ENCODE measurements around the gene LIMK1.

Gene LIMK1

DNA sequence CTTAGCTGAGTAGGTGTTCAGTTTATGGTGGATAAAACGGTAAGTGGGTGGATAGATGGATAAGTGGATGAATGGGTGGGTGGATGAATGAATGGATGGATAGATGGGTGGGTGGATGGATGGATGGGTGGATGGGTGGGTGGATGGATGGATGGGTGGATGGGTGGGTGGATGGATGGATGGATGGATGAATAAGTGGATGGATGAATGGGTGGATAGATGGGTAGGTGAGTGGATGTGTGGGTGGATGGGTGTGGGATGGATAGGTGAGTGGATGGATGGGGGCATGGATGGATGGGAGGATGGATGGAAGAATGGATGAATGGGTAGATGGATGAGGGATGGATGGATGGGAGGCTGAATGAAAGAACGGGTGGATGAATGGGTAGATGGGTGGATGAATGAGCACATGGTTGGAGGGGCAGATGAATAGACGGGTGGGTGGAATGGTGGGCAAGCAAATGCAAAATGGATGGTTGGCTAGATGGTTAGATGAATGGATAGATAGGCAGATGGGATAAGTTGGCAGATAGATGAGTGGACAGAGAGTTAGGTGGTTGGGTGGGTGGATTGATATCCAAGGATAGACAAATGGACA, 29.9 kb upstream of the LIMK1 start:
- no peak overlapping the region for H3K9ac ChIP-seq

DNA sequence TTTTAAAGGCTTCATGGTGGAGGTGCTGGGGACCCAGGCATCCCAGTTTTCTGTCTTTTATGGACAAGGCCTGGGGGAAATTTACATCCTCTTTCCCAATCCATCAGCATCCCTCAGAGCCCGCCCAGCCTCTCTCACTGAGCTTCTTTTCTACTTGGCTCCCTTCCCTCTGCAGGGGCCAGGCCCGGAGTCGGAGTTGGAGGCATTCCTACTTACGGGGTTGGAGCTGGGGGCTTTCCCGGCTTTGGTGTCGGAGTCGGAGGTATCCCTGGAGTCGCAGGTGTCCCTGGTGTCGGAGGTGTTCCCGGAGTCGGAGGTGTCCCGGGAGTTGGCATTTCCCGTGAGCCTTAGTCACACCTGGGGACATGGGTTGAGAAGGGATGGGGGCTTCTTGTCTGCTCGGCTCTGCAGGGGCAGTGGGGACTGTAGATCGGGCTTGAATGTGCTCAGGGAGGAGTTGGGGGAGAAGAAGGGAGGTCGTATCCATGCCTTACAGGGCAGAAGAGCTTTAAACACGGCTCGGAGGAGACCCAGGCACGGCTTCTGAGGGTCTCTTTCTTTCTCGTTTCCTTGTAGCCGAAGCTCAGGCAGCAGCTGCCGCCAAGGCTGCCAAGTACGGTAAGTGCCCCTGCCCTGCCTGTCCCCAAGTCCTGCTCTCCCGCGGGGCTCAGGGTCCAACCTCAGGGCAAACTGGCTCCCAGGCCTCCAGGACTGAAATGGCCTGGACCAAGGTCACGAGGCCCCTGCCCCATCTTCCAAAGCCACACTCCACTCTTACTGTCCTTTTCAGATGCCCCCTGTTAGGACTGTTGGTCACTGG, 27.3 kb upstream of the LIMK1 start:
- H3K36me3 ChIP-seq, result no peaks in the 10 kb centered on the region
- no peak overlapping the region for H3K9ac ChIP-seq
- H4K20me1 ChIP-seq, result no peaks in the 10 kb centered on the region
- H3K4me1 ChIP-seq, result peaks cover 30% of the 10 kb centered on the region
- no peak for TF ChIP-seq Cebpa-rat (IDR thresholded peaks at IDR 0.05)
- no peak overlapping the region for H3K27ac ChIP-seq
- H3K4me3 ChIP-seq, result no peak overlapping the region
- no peaks in the 10 kb centered on the region for H3K9me3 ChIP-seq
- H3K27me3 ChIP-seq, result no peaks in the 10 kb centered on the region
- H3K4me2 ChIP-seq, result no peak overlapping the region

More for the DNA sequence above, 29.9 kb upstream of the LIMK1 start:
- Histone ChIP-seq H3K4me2 (no peak overlapping the region), H3K36me3 (no peaks in the 10 kb centered on the region), H3K27ac (no peak overlapping the region), H3K9me3 (no peaks in the 10 kb centered on the region; the same call in 1 of the 2 replicates), H3K4me1 (peaks cover 29% of the 10 kb centered on the region), H3K4me3 (no peak overlapping the region), H4K20me1 (no peaks in the 10 kb centered on the region), H3K27me3 (no peaks in the 10 kb centered on the region)
- TF ChIP-seq Cebpa-rat (IDR thresholded peaks at IDR 0.05), result no peak

DNA sequence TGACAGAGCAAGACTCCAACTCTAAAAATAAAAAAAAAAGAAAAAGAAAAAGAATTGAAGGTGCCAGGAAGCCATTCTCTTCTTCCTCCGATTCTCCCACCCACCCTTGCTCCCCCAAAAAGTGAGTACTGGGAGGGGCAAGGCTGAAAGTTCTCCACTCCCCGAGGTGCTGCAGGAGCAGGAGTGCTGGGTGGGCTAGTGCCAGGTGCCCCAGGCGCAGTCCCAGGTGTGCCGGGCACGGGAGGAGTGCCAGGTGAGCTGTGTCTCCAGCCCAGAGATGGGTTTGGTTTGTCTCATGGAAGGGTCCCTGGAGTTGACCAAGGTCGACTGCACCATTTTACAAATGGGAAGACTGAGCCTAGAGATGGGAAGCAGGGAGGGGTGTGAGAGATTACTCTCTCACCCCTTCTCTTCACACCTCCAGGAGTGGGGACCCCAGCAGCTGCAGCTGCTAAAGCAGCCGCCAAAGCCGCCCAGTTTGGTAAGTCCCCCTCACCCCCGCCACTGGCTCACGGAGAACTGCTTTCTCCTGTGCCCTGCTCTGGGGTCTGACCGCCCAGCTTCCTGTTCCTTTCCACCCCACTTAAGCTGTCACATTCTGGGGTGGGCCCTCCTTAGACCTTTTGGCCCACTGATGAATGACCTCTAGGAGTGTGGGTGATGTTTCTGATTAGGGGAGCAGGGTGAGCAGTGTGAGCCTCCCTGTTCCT, 26.2 kb upstream of the LIMK1 start:
- Histone ChIP-seq H3K4me3 (no peak overlapping the region), H3K4me2 (no peak overlapping the region), H4K20me1 (no peaks in the 10 kb centered on the region), H3K9me3 (no peaks in the 10 kb centered on the region), H3K27me3 (no peaks in the 10 kb centered on the region), H3K36me3 (no peaks in the 10 kb centered on the region), H3K4me1 (peaks cover 26% of the 10 kb centered on the region), H3K27ac (no peak overlapping the region), H3K9ac (no peak overlapping the region)
- TF ChIP-seq Cebpa-rat (IDR thresholded peaks at IDR 0.05), result no peak

DNA sequence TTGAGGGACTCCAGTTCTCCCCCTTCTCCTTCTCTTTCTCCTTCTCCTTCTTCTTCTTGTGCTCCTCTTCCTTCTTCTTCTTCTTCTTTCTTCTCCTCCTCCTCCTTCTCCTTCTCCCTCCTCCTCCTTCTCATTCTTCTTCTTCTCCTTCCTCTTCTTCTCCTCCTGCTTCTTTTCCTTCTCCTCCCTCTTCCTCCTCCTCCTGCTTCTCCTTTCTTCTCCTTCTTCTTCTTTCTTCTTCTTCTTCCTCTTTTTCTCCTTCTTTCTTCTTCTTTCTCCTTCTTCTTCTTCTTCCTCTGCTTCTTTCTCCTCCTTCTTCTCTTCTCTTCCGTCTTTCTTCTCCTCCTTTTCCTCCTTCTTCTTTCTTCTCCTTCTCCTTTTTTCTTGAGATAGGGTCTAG, 25.6 kb upstream of the LIMK1 start:
- no peaks in the 10 kb centered on the region for H3K36me3 ChIP-seq
- H3K27me3 ChIP-seq, result no peaks in the 10 kb centered on the region
- no peak overlapping the region for H3K9ac ChIP-seq
- TF ChIP-seq Cebpa-rat (IDR thresholded peaks at IDR 0.05), result no peak
- no peak overlapping the region for H3K27ac ChIP-seq
- no peaks in the 10 kb centered on the region for H3K9me3 ChIP-seq
- no peak overlapping the region for H3K4me2 ChIP-seq
- no peak overlapping the region for H3K4me3 ChIP-seq
- no peaks in the 10 kb centered on the region for H4K20me1 ChIP-seq
- peaks cover 24% of the 10 kb centered on the region for H3K4me1 ChIP-seq

DNA sequence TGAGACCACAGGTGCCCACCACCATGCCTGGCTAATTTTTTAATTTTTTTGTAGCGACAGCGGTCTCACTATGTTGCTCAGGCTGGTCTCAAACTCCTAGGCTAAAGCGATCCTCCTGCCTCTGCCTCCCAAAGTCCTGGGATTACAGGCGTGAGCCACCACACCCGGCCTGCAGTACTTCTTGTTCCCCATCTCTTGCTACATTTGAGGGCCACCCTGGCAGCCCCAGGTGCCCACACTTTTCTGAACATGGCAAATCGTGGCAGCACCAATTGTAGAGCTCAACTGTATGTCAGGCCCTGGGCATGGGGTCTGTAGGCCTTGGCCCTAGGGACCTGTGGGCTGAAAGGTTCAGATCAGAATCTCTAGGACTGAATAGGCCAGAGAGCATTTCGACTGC, 25.1 kb upstream of the LIMK1 start:
- TF ChIP-seq Cebpa-rat (IDR thresholded peaks at IDR 0.05), result no peak
- Histone ChIP-seq H3K9ac (no peak overlapping the region), H4K20me1 (no peaks in the 10 kb centered on the region), H3K27ac (no peak overlapping the region), H3K4me3 (no peak overlapping the region), H3K27me3 (no peaks in the 10 kb centered on the region), H3K4me1 (peaks cover 22% of the 10 kb centered on the region), H3K9me3 (no peaks in the 10 kb centered on the region), H3K4me2 (no peak overlapping the region), H3K36me3 (no peaks in the 10 kb centered on the region)

DNA sequence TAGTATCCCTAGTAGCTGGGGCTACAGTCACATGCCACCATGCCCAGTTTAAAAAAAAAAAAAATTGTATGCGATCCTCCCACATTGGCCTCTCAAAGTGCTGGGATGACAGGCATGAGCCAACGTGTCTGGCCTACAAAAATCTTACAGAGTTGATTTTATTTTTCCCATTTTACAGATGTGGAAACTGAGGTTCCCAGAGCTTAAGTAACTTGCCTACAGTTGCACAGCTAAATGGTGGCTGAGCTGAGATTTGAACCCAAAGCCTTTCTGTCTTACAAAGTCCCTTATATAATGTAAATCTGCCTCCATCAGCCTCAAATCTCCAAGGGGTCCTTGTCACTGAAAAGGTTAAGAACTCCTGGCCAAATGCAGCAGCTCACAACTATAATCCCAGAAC, 24.6 kb upstream of the LIMK1 start:
- peaks cover 22% of the 10 kb centered on the region for H3K4me1 ChIP-seq
- no peak overlapping the region for H3K27ac ChIP-seq
- H3K9me3 ChIP-seq, result no peaks in the 10 kb centered on the region
- H3K27me3 ChIP-seq, result no peaks in the 10 kb centered on the region
- H3K4me2 ChIP-seq, result no peak overlapping the region
- H3K4me3 ChIP-seq, result no peak overlapping the region
- no peaks in the 10 kb centered on the region for H4K20me1 ChIP-seq
- no peak for TF ChIP-seq Cebpa-rat (IDR thresholded peaks at IDR 0.05)
- no peaks in the 10 kb centered on the region for H3K36me3 ChIP-seq
- H3K9ac ChIP-seq, result no peak overlapping the region

DNA sequence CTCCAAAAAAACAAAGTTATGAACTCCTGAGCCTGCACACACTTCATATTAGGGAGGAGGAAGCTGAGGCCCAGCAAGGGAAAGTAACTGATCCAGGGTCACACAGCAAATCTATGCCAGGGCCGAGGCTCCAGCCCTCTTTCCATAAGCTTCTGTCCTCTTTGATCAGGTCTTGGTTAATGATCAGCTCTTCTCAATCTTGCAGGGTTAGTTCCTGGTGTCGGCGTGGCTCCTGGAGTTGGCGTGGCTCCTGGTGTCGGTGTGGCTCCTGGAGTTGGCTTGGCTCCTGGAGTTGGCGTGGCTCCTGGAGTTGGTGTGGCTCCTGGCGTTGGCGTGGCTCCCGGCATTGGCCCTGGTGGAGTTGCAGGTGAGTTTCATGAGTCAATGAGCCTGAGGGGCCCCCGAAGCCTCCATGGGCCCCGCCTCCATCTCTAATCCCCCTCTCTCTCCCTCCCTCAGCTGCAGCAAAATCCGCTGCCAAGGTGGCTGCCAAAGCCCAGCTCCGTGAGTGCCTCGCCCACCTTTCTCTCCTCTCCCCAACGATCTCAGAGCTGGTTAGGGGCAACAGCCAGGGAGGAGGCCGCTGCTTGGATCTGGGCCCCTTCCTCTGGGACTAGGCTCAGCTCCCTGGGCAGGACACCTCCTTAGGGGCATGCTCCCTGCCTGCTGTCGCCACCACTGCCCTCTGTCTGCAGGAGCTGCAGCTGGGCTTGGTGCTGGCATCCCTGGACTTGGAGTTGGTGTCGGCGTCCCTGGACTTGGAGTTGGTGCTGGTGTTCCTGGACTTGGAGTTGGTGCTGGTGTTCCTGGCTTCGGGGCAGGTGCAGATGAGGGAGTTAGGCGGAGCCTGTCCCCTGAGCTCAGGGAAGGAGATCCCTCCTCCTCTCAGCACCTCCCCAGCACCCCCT, 23.7 kb upstream of the LIMK1 start:
- H3K9me3 ChIP-seq, result no peaks in the 10 kb centered on the region
- TF ChIP-seq Cebpa-rat (IDR thresholded peaks at IDR 0.05), result no peak
- H3K27me3 ChIP-seq, result no peaks in the 10 kb centered on the region
- H3K9ac ChIP-seq, result no peak overlapping the region
- no peak overlapping the region for H3K4me3 ChIP-seq
- no peaks in the 10 kb centered on the region for H4K20me1 ChIP-seq
- no peaks in the 10 kb centered on the region for H3K36me3 ChIP-seq
- peaks cover 22% of the 10 kb centered on the region for H3K4me1 ChIP-seq
- H3K4me2 ChIP-seq, result peak overlapping the region; percentile 22; the same call in 1 of the 2 replicates
- no peak overlapping the region for H3K27ac ChIP-seq

DNA sequence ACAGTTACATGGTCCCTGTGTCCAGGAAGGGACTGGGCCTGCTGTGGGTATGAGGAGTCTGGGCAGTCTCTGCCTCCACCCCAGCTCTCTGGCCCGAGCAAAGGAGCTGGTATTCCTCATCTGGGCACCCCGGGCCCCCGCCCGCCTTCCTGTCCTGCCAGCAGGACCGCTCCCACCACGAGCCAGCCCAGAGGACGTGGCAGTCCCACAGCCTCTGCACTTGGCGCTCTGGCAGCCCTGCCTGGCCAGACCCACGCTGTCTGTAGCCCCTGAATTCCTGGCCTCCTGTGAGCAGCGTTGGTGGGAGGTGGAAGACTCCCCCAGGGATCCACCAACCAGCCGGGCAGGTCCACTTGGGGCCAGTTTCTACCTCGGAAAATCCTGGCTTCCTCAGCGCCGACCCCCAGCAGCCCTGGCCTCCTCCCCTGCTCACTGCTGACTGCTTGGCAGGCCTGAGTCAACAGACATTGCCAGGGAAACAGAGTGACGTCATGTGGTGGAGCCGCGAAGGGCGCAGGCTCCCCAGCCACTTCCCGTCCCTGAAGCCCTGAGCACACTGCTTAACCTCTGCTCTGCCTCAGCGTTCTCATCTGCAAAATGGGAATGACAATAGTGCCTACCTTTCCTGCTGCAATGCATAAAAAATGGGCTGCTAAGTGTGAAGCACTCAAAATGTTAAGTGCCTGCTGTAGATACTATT, 21.6 kb upstream of the LIMK1 start:
- Histone ChIP-seq H3K4me1 (peaks cover 22% of the 10 kb centered on the region), H3K36me3 (no peaks in the 10 kb centered on the region), H3K9ac (no peak overlapping the region), H3K9me3 (no peaks in the 10 kb centered on the region), H3K4me3 (no peak overlapping the region), H3K27me3 (no peaks in the 10 kb centered on the region), H3K27ac (peak overlapping the region; percentile 41), H4K20me1 (no peaks in the 10 kb centered on the region), H3K4me2 (peak overlapping the region; percentile 13; the same call in 1 of the 2 replicates)
- no peak for TF ChIP-seq Cebpa-rat (IDR thresholded peaks at IDR 0.05)

DNA sequence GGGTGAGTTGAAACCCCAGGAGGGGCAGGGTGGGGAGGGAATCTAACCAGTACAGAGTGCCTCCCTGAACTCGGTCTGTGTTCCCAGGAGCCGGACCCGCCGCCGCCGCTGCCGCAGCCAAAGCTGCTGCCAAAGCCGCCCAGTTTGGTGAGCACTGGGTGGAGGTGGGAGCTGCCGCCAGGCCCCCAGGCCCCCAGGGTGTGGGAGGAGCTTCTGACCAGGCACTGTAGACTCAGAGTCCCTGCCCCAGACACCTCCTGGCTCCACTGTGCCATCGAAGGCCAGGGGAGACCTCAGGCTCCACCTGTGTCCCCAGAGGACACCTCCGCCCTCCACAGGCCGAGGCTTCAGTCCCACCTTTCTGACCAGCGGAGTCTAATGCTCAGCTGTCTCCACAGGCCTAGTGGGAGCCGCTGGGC, 20.4 kb upstream of the LIMK1 start:
- no peak overlapping the region for H3K4me2 ChIP-seq
- no peak for TF ChIP-seq Cebpa-rat (IDR thresholded peaks at IDR 0.05)
- H4K20me1 ChIP-seq, result no peaks in the 10 kb centered on the region
- no peak overlapping the region for H3K9ac ChIP-seq
- no peaks in the 10 kb centered on the region for H3K27me3 ChIP-seq
- H3K27ac ChIP-seq, result no peak overlapping the region
- H3K4me1 ChIP-seq, result peaks cover 21% of the 10 kb centered on the region
- H3K36me3 ChIP-seq, result no peaks in the 10 kb centered on the region
- no peak overlapping the region for H3K4me3 ChIP-seq
- no peaks in the 10 kb centered on the region for H3K9me3 ChIP-seq

Data from BLaER1 (cell line).